Left kidney (tissue), 2 donors: Measurements from ENCODE around the gene ESPL1. TPM values are rescaled to one million over a fixed set of nuclear protein-coding genes. Genes with fewer than 3 reads are reported as not detected.
"Not testable (repeated sequence)": the region's sequence is repeated elsewhere in the genome, so short reads cannot be mapped to it uniquely, and the experiment has no call there.

ENCODE experiments used
- DNase-seq: peaks from one replicate; pipeline ENCODE4 v3.0.0-alpha.2; 2013
- polyA plus RNA-seq: library from polyadenylated mRNA; unstranded; fragments of 120-200 nt; gene quantifications from one replicate; pipeline ENCODE4 v1.2.1, GENCODE V29; 2013; ENCODE audit not compliant: insufficient read length

ESPL1 gene
- polyA plus RNA-seq, 1 donor = 18.9 TPM

DNA sequence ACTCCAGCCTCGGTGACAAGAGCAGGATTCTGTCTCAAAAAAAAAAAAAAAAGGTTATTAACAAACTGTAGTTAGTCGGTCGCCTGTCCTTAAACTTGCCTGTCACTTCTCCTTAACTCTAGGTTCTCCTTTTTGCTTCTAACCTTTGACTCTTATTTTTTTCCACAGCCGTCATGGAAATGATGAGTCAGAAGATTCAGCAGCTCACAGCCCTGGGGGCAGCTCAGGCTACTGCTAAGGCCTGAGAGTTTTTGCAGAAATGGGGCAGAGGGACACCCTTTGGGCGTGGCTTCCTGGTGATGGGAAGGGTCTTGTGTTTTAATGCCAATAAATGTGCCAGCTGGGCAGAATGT is 31.0 kb downstream of the ESPL1 start:
- no peak for DNase-seq

DNA sequence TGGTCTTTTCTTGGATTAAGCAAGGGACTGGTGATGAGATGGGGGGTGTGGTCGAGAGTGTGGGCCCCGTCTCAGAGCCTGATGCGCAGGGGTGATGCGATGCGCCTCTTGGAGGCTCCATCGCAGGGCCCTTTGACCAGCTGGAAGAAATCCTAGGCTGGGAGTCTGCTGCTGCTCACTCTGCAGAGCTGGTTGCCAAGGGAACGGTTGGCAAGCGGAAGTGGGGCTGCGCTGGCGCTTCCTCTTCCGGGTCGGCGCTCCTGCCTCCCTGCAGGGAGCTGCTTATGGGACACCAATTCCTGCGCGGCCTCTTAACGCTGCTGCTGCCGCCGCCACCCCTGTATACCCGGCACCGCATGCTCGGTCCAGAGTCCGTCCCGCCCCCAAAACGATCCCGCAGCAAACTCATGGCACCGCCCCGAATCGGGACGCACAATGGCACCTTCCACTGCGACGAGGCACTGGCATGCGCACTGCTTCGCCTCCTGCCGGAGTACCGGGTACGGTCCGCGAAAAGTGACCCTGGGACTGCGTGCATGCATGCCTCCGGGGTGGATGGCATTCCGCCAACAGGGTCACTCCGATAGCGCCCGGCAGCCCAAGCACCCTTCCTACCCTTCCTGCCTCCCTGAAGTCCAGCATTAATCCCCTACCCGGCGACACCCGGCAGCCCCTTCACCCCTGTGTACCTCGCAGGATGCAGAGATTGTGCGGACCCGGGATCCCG is 31.5 kb downstream of the ESPL1 start, which contains the start of gene MYG1:
Gene MYG1 (plus strand): TSS at position 242 of the 727 bp plus-strand sequence. CDS start 43 bp downstream, at position 285.
- DNase-seq = peak; percentile 87

DNA sequence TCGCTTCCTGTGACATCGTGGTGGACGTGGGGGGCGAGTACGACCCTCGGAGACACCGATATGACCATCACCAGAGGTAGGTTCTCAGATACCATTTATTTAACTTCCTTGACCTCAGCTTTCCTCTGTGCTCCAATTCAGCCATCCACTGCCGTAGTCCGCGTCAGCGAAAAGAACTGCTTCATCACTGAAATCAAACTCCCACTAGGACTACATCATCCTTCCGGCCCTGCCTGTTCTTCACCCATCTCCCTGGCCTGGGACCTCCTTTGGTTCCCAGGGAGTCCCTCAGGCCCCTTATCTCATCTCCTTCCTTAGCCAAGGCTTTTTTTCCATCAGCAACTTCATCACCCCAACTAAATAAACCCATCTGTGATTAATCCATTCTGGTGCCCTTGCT is 32.1 kb downstream of the ESPL1 start:
- DNase-seq = no peak

DNA sequence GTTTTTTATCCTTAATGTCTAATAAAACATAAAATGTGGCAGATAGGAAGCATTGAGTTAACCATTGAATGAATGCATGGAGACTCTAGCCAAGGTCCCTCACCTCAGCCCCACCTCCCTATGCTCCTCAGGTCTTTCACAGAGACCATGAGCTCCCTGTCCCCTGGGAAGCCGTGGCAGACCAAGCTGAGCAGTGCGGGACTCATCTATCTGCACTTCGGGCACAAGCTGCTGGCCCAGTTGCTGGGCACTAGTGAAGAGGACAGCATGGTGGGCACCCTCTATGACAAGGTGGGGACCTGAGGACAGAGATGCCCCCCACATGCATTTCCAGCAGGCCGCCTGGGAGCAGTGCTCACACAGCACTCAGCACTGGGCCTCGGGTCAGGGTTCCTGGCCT is 34.8 kb downstream of the ESPL1 start:
- DNase-seq = no peak

DNA sequence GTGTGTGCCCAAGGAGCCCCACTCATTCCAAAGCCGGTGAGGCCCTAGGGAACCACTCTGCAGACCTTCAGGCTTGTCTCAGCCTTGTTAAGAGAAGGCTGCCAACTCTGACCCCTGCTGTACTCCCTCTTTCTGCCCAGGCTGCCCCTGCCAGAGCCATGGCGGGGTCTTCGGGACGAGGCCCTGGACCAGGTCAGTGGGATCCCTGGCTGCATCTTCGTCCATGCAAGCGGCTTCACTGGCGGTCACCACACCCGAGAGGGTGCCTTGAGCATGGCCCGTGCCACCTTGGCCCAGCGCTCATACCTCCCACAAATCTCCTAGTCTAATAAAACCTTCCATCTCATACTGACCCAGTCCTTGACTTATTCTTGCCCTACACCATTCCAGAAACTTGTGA is 38.7 kb downstream of the ESPL1 start:
- no peak for DNase-seq

DNA sequence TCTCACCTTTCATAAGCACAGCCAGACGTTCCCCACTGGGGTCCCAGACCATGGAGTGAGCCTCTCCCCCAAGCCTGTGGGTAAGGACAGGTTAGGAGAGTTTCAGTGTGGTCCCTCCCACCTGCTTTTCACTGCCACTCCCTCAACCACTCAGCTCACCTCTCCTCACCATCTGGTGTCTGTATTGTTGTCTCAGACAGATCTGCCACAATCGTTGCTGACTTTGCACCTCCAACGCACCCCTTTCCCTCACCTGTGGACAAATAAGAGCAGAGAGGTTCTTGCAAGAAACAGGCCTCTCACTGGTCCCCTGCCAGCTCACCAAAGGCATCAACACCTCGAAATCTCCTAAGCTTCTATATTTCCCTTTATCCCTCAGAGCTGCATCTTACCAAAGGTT is 40.2 kb downstream of the ESPL1 start:
- no peak for DNase-seq

DNA sequence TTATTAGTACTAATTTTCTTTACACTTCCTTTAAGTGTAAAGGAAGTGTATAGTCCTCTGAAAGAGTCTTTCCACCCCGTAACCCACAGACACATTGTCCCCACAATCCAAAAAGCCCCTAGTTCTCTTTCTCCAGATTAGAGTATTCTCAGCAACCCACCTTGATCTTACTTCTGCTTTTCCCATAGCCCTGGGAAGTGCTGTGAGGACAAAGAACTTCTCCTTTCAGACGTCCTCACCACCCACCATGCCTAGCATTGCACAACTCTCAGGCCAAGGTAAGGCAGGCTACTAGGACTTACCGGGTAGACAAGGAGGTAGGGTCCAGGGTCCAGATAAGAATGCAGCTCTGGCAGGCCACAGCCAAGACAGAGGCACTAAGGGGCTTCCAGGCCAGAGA is 45.9 kb downstream of the ESPL1 start:
- DNase-seq = no peak

DNA sequence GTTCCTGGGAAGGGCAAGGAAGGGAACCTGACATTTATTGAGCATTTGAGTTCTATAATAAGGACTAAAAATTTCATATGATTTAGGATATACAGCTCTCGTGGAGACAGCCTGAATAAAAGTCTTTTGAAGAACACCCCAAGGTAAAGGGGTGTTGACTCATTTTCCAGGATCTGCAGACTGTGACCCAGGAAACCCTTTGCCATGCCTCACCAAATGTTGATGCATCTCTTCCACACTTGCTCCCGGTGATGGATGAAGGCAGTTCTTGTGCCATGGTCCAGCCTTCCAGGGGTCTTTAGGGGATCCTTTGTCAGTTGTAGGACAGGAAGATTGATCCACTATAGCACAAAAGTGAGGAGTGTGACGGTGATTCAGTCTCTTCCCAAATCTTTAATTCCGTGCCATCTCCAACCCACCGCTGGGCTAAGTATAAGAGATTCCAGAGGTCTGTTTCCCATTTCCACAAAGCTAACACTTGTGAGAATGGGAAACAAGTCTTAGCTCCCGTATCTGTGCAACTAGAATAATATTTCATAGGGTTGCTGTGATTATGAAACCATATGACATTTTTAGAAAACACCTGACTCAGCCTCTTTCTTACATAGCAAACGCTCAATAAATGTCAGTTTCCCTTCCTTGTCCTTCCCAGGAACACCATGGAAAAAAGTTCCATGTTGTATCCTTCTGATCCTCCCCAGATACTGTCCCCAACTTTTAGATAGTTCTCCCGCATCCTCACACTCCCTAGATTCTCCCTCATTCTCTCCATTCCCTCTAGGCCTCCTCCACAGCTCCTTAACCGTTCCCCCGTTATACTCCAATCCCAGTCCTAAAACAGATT is 52.5 kb downstream of the ESPL1 start:
- no peak for DNase-seq

DNA sequence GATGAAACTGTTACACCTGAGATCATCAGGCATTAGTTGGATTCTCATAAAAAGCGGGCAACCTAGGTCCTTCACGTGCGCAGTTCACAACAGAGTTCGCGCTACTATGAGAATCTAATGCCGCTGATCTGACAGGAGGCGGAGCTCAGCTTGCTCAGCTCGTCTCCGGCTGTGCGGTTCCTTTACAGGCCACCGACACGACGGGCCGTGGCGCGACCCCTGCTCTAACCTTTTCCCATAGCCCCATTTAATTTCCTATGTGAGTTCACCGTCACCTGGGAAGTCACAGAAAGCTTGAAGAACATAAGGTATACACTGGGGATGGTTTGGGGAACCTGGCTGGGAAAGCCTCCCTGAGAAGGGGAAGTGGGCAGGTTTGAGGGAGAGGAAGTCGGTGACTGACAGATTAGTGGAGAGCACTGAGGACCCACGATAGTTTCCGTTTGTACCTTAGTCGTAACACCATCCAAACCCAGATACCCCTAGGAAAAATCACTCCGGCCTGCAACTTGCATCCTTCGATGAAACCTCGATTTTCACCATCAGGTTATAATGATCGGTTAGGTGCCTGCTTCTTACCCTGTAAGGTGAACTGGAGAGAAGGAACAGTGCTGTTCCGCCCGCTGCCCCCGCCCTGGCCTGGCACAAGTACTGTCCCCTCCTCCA is 56.1 kb downstream of the ESPL1 start:
- no peak for DNase-seq

DNA sequence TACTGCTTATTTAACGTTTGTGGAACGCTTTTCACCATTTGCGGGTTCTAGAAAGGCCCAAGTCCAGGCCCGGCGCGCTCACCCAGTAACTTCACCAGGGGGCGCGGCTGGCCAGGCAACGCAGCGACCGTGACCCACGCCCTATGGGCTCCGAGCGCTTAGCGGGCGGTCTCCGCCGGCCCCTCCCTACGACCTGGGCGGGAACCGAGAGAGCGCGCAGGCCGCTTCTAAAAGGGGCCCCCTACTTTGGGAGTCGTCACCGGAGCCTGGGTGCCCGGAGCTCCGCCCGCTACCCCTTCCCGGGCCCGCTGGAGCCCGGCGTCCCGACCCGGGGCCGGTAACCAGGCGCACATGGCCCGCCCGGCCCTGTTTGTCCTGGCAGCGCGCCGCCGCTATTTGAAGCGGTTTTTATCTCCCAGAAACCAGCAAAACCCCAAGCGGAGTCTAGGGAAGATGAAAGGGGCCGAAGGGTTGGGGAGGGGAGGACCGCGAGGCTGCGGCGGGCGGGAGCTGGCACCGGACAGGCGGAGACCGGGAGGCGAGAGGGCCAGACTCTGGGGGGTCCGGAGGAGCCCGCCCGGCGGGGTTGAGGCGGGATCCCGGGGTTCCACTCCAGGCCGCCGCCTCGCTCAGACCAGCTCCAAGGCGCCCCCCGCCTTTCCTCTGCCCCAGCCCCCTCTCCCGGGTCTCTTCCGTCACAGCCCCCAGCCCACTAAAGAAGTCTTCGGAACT is 56.8 kb downstream of the ESPL1 start:
- DNase-seq = peak; percentile 91

DNA sequence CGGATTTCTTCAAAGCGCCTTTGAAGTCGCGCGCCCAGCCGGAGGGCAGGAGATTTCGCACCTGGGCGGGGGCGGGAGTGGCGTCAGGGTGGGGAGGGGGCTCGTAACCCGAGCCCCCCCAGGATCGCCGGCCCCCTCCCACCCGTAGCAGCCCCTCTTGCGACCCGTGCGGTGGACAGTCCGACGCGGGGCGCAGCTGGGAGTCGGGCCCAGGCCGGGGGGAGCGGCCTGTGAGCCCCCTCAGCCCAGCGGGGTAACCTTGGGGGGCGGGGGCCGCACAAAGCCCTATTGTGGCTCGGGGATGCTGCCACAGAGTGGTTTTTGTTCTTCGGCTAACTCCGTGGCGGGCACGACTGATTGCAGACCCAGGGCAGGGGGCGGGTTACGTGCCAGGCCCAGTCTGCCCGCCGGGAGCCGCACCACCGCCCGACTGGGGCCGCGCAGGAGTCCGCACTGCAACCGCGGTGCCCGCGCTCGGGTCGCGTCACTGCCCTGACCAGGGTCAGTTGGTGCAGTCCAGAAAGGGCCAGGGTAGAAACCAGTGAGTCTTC is 57.5 kb downstream of the ESPL1 start:
- DNase-seq = peak; percentile 40

DNA sequence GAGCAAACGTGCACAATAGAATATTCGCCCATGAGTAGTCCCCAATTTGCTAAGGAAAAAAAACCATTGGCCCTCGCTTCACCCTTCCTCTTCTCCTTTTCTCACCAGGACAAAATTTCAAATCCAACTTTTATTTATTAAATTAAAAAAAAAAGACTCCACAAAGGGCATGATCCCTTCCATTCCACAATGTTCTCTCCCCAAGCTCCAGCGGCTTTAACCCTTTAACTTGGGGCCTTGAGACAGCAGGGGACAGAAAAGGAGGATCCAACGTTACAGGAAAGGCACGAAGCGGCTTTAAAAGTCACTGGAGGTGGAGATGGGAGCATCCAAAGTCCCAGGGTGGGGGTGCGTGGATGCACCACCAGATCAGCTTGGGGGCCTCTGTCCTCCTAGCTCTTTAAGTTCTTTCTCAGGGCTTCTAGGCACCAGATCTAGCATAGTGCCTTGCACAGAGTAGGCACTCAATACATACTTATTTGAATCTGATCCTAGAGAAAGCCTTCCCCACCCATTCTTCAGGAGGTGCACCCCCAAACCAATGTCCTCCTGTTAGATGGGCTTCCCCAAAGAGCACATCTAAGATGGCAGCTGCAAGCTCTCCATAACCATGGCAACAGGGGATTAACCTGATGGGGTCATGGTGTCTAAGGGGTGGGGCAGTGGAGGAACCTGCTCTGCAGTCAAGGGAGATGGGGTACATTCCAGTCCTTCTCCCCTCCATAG is 58.5 kb downstream of the ESPL1 start:
- DNase-seq = no peak

DNA sequence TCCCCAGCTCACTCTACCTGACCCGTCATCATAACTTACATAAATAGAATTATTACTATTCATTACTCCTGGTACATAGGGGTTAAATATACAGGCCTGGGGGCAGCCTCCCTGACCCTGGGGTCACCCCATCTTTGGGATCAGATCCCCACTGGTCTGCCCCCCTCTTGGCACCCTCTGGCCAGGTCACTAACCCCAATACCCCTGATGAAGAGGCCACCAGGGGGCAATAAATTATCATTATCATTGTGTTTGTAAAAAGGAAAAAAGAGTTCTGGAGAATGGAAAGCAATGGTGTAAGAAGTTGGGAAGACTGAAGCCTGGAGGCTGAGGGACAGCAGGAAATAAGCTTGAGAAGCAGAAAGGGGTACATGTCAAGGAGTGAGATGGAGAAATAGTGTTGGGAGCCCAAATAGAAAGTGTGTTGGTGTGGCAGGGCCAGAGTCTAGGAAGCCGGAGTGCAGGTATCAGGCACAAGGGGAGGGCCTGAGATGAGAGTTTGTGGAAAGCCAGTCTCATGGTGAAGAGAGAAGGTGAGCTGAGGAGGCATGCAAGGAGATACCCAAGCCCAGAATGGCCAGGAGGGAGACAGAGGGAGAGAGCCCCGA is 59.4 kb downstream of the ESPL1 start:
- no peak for DNase-seq

DNA sequence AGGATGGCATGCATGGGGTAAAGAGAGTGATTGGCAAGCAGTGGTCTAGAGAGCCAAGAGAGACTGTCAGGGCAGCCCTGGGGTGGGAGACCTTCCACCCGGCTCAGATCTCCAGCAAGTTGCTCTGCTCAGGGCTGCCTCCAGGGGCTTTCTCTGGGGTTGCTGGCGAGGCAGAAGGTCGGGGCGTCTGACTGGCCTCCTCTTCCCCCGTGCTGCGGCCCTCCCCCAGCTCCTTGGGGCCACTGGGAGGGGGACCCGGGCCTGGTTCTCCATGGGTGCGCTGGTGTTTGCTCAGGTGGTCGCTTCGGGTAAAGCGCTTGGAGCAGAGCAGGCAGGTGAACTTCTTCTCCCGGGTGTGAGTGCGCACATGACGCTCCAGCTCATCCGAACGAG is 59.9 kb downstream of the ESPL1 start:
- DNase-seq = no peak

DNA sequence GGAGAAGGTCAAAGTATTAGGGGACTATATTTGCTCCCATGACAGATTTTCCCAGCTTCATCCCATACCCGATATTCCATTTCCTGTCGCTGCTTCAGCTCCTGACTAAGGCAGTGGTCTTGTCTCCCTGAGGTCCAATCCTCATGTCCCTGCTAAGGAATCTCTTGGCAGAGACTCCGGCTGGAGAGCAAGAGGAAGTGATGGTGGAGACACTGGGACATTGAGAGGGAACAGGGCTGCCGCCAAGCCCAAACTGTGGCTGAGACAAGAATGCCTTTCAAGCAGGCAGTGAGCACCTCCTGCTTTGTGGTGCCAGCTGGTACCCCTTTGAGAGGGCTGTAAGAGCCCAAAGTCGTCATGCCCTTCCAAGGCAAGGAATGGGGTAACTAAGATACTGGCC is 62.6 kb downstream of the ESPL1 start:
- DNase-seq = no peak

DNA sequence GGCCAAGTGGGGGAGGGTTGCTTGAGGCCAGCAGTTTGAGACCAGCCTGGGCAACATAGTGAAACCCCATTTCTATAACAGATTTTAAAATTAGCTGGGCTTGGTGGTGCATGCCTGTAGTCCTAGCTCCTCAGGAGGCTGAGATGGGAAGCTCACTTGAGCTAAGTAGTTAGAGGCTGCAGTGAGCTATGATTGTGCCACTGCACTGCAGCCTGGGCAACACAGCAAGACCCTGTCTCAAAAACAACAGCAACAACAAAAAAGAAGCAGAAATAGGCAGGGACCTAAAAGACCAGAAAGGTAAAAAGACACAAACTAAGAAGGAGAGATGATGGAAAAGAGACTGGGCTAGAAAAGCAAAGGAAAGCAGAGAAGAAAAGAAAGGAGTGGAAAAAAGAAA is 64.2 kb downstream of the ESPL1 start:
- DNase-seq = not testable (repeated sequence)

DNA sequence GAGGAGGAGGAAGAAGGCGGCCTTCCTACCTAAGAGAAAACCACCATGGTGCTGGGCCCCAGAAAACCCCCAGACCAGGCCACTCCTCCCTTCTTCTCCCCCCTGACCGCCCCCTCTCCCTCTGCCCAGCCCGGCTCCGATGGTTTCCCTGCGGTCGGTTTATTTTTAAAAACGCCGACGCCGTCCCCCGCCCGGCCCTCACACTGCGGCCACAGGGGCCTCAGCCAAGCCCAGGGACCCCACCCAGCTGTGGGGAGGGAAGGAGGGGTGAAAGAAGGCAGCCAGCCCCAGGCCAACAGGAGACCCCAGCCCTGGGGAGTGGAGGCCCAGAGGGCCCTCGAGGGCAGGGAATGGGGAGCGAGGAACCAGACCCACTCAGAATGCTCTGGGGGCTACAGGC is 64.6 kb downstream of the ESPL1 start:
- DNase-seq = no peak

DNA sequence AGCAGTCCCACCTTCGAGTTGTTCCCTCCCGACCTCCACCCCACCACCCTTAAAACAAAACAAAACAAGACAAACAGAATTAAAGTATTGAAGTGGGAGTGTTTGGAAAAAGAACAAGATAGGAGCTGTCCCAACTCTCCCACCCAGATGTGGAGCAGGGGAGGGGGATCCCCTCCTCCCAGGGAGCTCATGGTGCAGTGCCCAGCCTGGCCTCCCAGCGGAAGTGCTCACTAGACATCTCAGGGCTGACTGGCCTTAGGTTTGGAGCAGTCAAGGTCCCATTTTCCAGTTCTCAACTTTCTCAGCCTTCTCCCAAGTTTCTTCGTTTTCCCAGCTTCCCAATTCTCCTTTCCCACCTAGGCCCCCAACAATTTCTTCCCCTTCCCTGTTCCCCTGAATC is 65.2 kb downstream of the ESPL1 start:
- no peak for DNase-seq

DNA sequence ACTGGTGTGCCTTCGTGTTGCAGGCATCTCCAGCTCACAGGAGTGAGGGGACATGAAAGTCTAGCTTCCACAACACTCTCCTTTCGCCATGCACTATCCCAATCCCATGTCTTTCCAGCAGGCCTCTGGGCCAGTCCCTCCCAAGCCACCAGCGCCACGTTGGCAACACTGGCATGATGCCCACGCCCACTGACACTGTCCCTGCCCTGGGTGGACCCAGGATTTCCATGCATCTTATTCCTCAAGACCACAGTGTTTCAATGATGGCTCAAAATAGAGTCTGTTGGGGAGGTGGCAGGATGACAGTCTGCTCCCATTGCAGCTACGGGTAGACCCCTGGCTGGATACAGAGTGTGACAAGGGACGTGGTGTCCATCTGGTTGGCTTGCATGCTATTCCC is 65.7 kb downstream of the ESPL1 start:
- DNase-seq = no peak

DNA sequence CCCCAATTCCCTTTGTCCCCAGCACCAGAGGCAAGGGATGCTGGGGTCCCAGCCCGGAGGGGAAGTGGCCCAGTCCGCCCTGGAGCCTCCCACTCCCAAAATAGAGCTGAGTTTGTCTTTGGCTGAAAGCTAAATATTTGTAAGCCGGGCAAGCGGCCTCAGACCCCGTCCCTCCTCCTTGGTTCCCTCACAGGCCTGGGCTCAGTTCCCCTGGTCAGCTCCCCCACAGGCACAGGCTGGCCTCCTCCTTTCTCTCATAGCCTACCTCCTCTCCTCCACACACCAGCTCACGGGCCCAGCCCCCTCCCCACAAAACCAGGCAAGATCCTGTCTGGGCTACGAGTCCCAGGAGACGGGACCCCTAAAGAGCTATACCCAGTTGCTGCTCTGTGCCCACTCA is 66.7 kb downstream of the ESPL1 start:
- DNase-seq = no peak

DNA sequence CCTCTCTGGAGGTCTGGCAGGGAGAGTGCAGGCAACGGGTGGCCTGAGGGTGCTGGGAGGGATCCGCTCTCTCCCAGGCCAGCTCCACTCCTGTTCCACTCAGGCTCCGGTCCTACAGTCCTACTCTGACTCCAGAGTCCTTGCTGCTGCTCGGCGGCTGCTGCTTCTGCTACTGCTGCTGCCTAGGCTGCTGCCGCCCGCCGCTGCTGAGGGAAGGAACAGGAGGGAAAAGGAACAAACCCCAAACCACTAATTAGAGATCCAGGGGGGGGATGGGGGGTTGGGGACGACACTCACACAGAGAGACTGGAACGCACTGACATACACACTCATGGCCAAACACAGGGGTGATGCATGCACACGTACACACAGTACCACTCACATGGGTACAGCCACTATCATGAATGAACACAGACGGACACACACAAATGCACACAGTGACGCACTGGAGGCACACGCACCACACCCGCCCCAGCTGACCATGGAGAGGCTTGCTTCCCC is 68.1 kb downstream of the ESPL1 start, which contains the start of gene SP7:
Gene SP7 (minus strand): TSS at position 174 of the 501 bp plus-strand sequence. CDS start 708 bp downstream, outside the sequence.
- no peak for DNase-seq
